Endothelial cell (in vitro differentiated cells): Measurements from ENCODE around the gene SLC7A8. TPM values are rescaled to one million over a fixed set of nuclear protein-coding genes. Genes with fewer than 3 reads are reported as not detected.

Source experiments
- DNase-seq: peaks from one replicate; pipeline ENCODE4 v3.0.0; 2021; ENCODE audit warnings: low spot score
- H3K27ac Mint-ChIP-seq: one replicate; pipeline ENCODE4 v1.8.0; 2021; ENCODE audit warnings: mixed read lengths, inconsistent platforms; ENCODE audit not compliant: unreplicated experiment
- H3K27me3 Mint-ChIP-seq: one replicate; pipeline ENCODE4 v1.8.0; 2021; ENCODE audit warnings: mild to moderate bottlenecking, moderate library complexity, mixed read lengths, inconsistent platforms; ENCODE audit not compliant: unreplicated experiment
- H3K36me3 Mint-ChIP-seq: one replicate; pipeline ENCODE4 v1.8.0; 2021; ENCODE audit warnings: mild to moderate bottlenecking, low read depth, mixed read lengths, inconsistent platforms; ENCODE audit not compliant: unreplicated experiment
- H3K4me1 Mint-ChIP-seq: one replicate; pipeline ENCODE4 v1.8.0; 2021; ENCODE audit warnings: mild to moderate bottlenecking, mixed read lengths, inconsistent platforms; ENCODE audit not compliant: unreplicated experiment
- H3K4me3 Mint-ChIP-seq: one replicate; pipeline ENCODE4 v1.8.0; 2021; ENCODE audit warnings: mild to moderate bottlenecking, mixed read lengths, inconsistent platforms; ENCODE audit not compliant: unreplicated experiment
- H3K9me3 Mint-ChIP-seq: one replicate; pipeline ENCODE4 v1.8.0; 2021; ENCODE audit warnings: mixed read lengths, inconsistent platforms; ENCODE audit not compliant: unreplicated experiment
- CTCF ChIP-seq: fragments of 200-600 bp; sonication (generic); IDR thresholded peaks from one replicate; pipeline ENCODE4 v1.5.0; 2021; ENCODE audit warnings: antibody characterized with exemption; ENCODE audit not compliant: unreplicated experiment
- total RNA-seq: library from RNA; stranded (reverse); fragmentation: NEBNext Ultra II Directional; extraction: Animal tissue kit (Norgen Biotek cat#: 25700); gene quantifications from one replicate; pipeline ENCODE4 v1.2.1, GENCODE V29; 2021; ENCODE audit not compliant: unreplicated experiment

SLC7A8 gene
- total RNA-seq, 1 donor from 2014 or later, result 24.3 TPM

- Mint-ChIP-seq H3K4me1 (peaks cover 35% of the 10 kb centered on the region), H3K27me3 (peaks cover 1% of the 10 kb centered on the region), H3K27ac (peak overlapping the region; percentile 3), H3K4me3 (peak overlapping the region; percentile 47), H3K9me3 (no peaks in the 10 kb centered on the region), H3K36me3 (peaks cover 26% of the 10 kb centered on the region)
- no peak for DNase-seq
- no peak for TF ChIP-seq CTCF
Measured at GRCh38 chr14:23093104-23093503, 90.4 kb downstream of the SLC7A8 start.

GRCh38 chr14:23091294-23092225 lies 91.9 kb downstream of the SLC7A8 start:
- peak overlapping the region; percentile 7 for H3K4me3 Mint-ChIP-seq
- H3K9me3 Mint-ChIP-seq, result no peaks in the 10 kb centered on the region
- H3K4me1 Mint-ChIP-seq, result peaks cover 23% of the 10 kb centered on the region
- H3K36me3 Mint-ChIP-seq, result peaks cover 30% of the 10 kb centered on the region
- peak overlapping the region; percentile 3 for H3K27ac Mint-ChIP-seq
- no peak for DNase-seq
- no peak for TF ChIP-seq CTCF
- H3K27me3 Mint-ChIP-seq, result peaks cover 1% of the 10 kb centered on the region

- H3K4me1 Mint-ChIP-seq, result peaks cover 18% of the 10 kb centered on the region
- H3K27ac Mint-ChIP-seq, result peak overlapping the region; percentile 83
- H3K27me3 Mint-ChIP-seq, result no peaks in the 10 kb centered on the region
- peaks cover 31% of the 10 kb centered on the region for H3K36me3 Mint-ChIP-seq
- H3K4me3 Mint-ChIP-seq, result peak overlapping the region; percentile 6
- H3K9me3 Mint-ChIP-seq, result no peaks in the 10 kb centered on the region
- no peak for TF ChIP-seq CTCF
- no peak for DNase-seq
Measured at GRCh38 chr14:23090254-23090636, 93.2 kb downstream of the SLC7A8 start.

- Mint-ChIP-seq H3K27ac (no peak overlapping the region), H3K9me3 (no peaks in the 10 kb centered on the region), H3K4me3 (peak overlapping the region; percentile 48), H3K36me3 (peaks cover 32% of the 10 kb centered on the region), H3K27me3 (no peaks in the 10 kb centered on the region), H3K4me1 (peaks cover 18% of the 10 kb centered on the region)
- DNase-seq, result no peak
- TF ChIP-seq CTCF, result no peak
Measured at GRCh38 chr14:23089498-23090253, 93.8 kb downstream of the SLC7A8 start.

- Mint-ChIP-seq H3K36me3 (peaks cover 30% of the 10 kb centered on the region), H3K27ac (no peak overlapping the region), H3K9me3 (no peaks in the 10 kb centered on the region), H3K4me3 (no peak overlapping the region), H3K27me3 (no peaks in the 10 kb centered on the region), H3K4me1 (peaks cover 13% of the 10 kb centered on the region)
- no peak for TF ChIP-seq CTCF
- no peak for DNase-seq
Measured at GRCh38 chr14:23086565-23086964, 96.9 kb downstream of the SLC7A8 start.
